SK-N-SH (cell line): Measurements from ENCODE around the gene PAIP1. TPM values are rescaled to one million over a fixed set of nuclear protein-coding genes. Genes with fewer than 3 reads are reported as not detected.

Experiments
- CTCF ChIA-PET: fragments of 300-600, 350-600 bp; formaldehyde crosslinking; extraction: SDS; loops from one replicate; lab custom pipeline; 2021; lab: Yijun Ruan, JAX
- POLR2A ChIA-PET: fragments of 350-600 bp; sonication (Branson Sonifier 250); formaldehyde crosslinking; extraction: SDS; loops from one replicate; lab custom pipeline; 2020; ENCODE audit warnings: antibody characterized with exemption, inconsistent platforms; lab: Yijun Ruan, JAX
- DNase-seq: peaks from one replicate; pipeline ENCODE4 v3.0.0; 2012
- H2AFZ ChIP-seq: fragments of 200-600 bp; sonication (generic); 2 replicates; pipeline ENCODE4 v1.8.1; 2016; ENCODE audit warnings: antibody characterized with exemption, mild to moderate bottlenecking, low read depth
- H3F3A ChIP-seq: fragments of 200-600 bp; sonication (generic); replicated peaks from 2 replicates; pipeline ENCODE3; 2016; ENCODE audit warnings: antibody characterized with exemption, mild to moderate bottlenecking; ENCODE audit not compliant: insufficient read depth
- H3K27ac ChIP-seq, 2 experiments: fragments of 200-500 bp in 1 of 2; fragments of 200-600 bp in 1 of 2; sonication (Bioruptor generic) in 1 of 2; sonication (generic), shearing (Covaris generic) in 1 of 2; 2 replicates each; pipeline versions ENCODE4 v1.5.1 to v1.6.1; 2014 to 2016; ENCODE audit warnings: low read depth in 2 of 2, inconsistent platforms in 1 of 2, low read length in 1 of 2, mild to moderate bottlenecking in 1 of 2, mixed read lengths in 1 of 2
- H3K27me3 ChIP-seq: fragments of 200-600 bp; sonication (generic), shearing (Covaris generic); 2 replicates; pipeline ENCODE4 v1.6.1; 2016; ENCODE audit warnings: mixed run types; ENCODE audit not compliant: insufficient read depth
- H3K36me3 ChIP-seq, 2 experiments: fragments of 200-500 bp in 1 of 2; fragments of 200-600 bp in 1 of 2; sonication (Bioruptor generic) in 1 of 2; sonication (generic) in 1 of 2; replicated peaks in 1 of 2; 2 replicates each; pipeline versions ENCODE3 to v1.5.1; 2014 to 2016; ENCODE audit warnings: low read length in 1 of 2, mild to moderate bottlenecking in 1 of 2; ENCODE audit not compliant: insufficient read depth in 2 of 2, control insufficient read depth in 1 of 2
- H3K4me1 ChIP-seq, 2 experiments: fragments of 200-500 bp in 1 of 2; fragments of 200-600 bp in 1 of 2; sonication (Bioruptor generic) in 1 of 2; sonication (generic), shearing (Covaris generic) in 1 of 2; 2 replicates each; pipeline versions ENCODE4 v1.5.1 to v1.6.1; 2014 to 2016; ENCODE audit warnings: low read depth in 1 of 2, low read length in 1 of 2, mixed run types in 1 of 2; ENCODE audit not compliant: insufficient read depth in 2 of 2, control insufficient read depth in 1 of 2
- H3K4me2 ChIP-seq: fragments of 200-600 bp; sonication (generic), shearing (Covaris generic); 2 replicates; pipeline ENCODE4 v1.6.1; 2017; ENCODE audit warnings: mixed run types
- H3K4me3 ChIP-seq, 2 experiments: fragments of 200-500 bp in 1 of 2; fragments of 200-600 bp in 1 of 2; sonication (Bioruptor generic) in 1 of 2; sonication (generic), shearing (Covaris generic) in 1 of 2; 2 replicates each; pipeline versions ENCODE4 v1.5.1 to v1.8.1; 2014 to 2016; ENCODE audit warnings: low read depth in 2 of 2, inconsistent platforms in 1 of 2, low read length in 1 of 2, mild to moderate bottlenecking in 1 of 2, mixed read lengths in 1 of 2, moderate library complexity in 1 of 2
- H3K79me2 ChIP-seq: fragments of 200-600 bp; sonication (generic); 2 replicates; pipeline ENCODE4 v1.8.1; 2017; ENCODE audit warnings: mild to moderate bottlenecking; ENCODE audit not compliant: insufficient read depth
- H3K9ac ChIP-seq: fragments of 200-600 bp; sonication (generic); 2 replicates; pipeline ENCODE4 v1.6.1; 2017; ENCODE audit warnings: mixed run types
- H3K9me2 ChIP-seq: fragments of 200-600 bp; sonication (generic); 2 replicates; pipeline ENCODE4 v1.6.1; 2017; ENCODE audit warnings: mixed run types
- H3K9me3 ChIP-seq: fragments of 200-600 bp; sonication (generic); 2 replicates; pipeline ENCODE4 v1.6.1; 2017; ENCODE audit warnings: mixed run types, mild to moderate bottlenecking, moderate library complexity
- H4K20me1 ChIP-seq: fragments of 200-600 bp; sonication (generic); 2 replicates; pipeline ENCODE4 v1.6.1; 2017; ENCODE audit warnings: mild to moderate bottlenecking, mixed run types; ENCODE audit not compliant: insufficient read depth
- CHD2 ChIP-seq: fragments of 150-350 bp; IDR thresholded peaks from 2 replicates; pipeline ENCODE4 v1.6.1; 2018; ENCODE audit warnings: low read length; ENCODE audit not compliant: partially characterized antibody
- CTCF ChIP-seq: fragments of 200-600 bp; sonication (generic); IDR thresholded peaks from 2 replicates; pipeline ENCODE4 v1.6.1; 2017; ENCODE audit warnings: antibody characterized with exemption, mild to moderate bottlenecking, moderate library complexity
- EP300 ChIP-seq, 2 experiments: IDR thresholded peaks; 2 replicates each; pipeline versions ENCODE4 v1.4.0 to v1.6.1; 2012; ENCODE audit warnings: borderline replicate concordance in 1 of 2, low read depth in 1 of 2, low read length in 1 of 2
- EZH2phosphoT487 ChIP-seq: fragments of 200-600 bp; sonication (generic); IDR thresholded peaks from 2 replicates; pipeline ENCODE4 v1.6.1; 2017; ENCODE audit warnings: low read depth, mixed run types, mild to moderate bottlenecking, antibody characterized with exemption, moderate library complexity, borderline replicate concordance
- FOSL2 ChIP-seq: IDR thresholded peaks from 2 replicates; pipeline ENCODE4 v1.4.0; 2012; ENCODE audit warnings: low read depth, mild to moderate bottlenecking, moderate library complexity, borderline replicate concordance
- GABPA ChIP-seq: IDR thresholded peaks from 2 replicates; pipeline ENCODE4 v1.4.0; 2012; ENCODE audit warnings: low read depth, mild to moderate bottlenecking
- GATA2 ChIP-seq: sonication (generic); formaldehyde crosslinking; IDR thresholded peaks from 2 replicates; pipeline ENCODE4 v1.5.0; 2020; ENCODE audit warnings: mild to moderate bottlenecking, missing genetic modification reagents
- IRF3 ChIP-seq: fragments of 150-350 bp; IDR thresholded peaks from 2 replicates; pipeline ENCODE4 v1.6.1; 2016; ENCODE audit warnings: mild to moderate bottlenecking, low read depth, low read length
- JUND ChIP-seq: IDR thresholded peaks from 2 replicates; pipeline ENCODE4 v1.4.0; 2012
- MEF2A ChIP-seq: IDR thresholded peaks from 2 replicates; pipeline ENCODE4 v1.4.0; 2012; ENCODE audit warnings: low read depth, borderline replicate concordance
- MXI1 ChIP-seq: IDR thresholded peaks from 2 replicates; pipeline ENCODE4 v1.6.1; 2012; ENCODE audit warnings: mild to moderate bottlenecking, low read depth, low read length, improper control_type of control experiment
- NFIC ChIP-seq: IDR thresholded peaks from 2 replicates; pipeline ENCODE4 v1.4.0; 2012; ENCODE audit warnings: borderline replicate concordance
- NRF1 ChIP-seq: IDR thresholded peaks from 2 replicates; pipeline ENCODE4 v1.6.1; 2012; ENCODE audit warnings: low read depth, mild to moderate bottlenecking, low read length
- POLR2AphosphoS5 ChIP-seq: IDR thresholded peaks from 2 replicates; pipeline ENCODE4 v1.6.1; 2012; ENCODE audit warnings: low read depth, low read length
- RAD21 ChIP-seq: IDR thresholded peaks from 2 replicates; pipeline ENCODE4 v1.6.1; 2012; ENCODE audit warnings: mild to moderate bottlenecking, low read length
- SIN3A ChIP-seq: IDR thresholded peaks from 2 replicates; pipeline ENCODE4 v1.6.1; 2012; ENCODE audit warnings: low read depth, mild to moderate bottlenecking, low read length, moderate library complexity, borderline replicate concordance
- YY1 ChIP-seq: IDR thresholded peaks from 2 replicates; pipeline ENCODE4 v1.4.0; 2012; ENCODE audit warnings: low read depth, mild to moderate bottlenecking
- WGBS: methylation state at CpG from one replicate; pipeline ENCODE4 v1.1.6; 2017; ENCODE audit warnings: low lambda C conversion rate; 5-methylcytosine and 5-hydroxymethylcytosine counted together
- polyA plus RNA-seq, 3 experiments: library from polyadenylated mRNA; depleted of rRNA; stranded (reverse); fragments of >200 nt; gene quantifications; 2 replicates each; pipeline ENCODE4 v1.2.3, GENCODE V29; 2012
- TF ChIP-seq, protein P1 (sequence below): IDR thresholded peaks from 2 replicates; pipeline ENCODE4; 2012
- TF ChIP-seq, protein P2 (sequence below): fragments of 150-350 bp; IDR thresholded peaks from 2 replicates; pipeline ENCODE4 v1.6.1; 2017; ENCODE audit warnings: antibody characterized with exemption, low read length, low read depth, borderline replicate concordance
- TF ChIP-seq, protein P3 (sequence below): IDR thresholded peaks from 2 replicates; pipeline ENCODE4 v1.4.0; 2012; ENCODE audit warnings: low read depth, borderline replicate concordance

PAIP1 gene
- polyA plus RNA-seq, 1 of the 3 experiments (the other 2 are of a cell fraction): 70.0 TPM

DNA sequence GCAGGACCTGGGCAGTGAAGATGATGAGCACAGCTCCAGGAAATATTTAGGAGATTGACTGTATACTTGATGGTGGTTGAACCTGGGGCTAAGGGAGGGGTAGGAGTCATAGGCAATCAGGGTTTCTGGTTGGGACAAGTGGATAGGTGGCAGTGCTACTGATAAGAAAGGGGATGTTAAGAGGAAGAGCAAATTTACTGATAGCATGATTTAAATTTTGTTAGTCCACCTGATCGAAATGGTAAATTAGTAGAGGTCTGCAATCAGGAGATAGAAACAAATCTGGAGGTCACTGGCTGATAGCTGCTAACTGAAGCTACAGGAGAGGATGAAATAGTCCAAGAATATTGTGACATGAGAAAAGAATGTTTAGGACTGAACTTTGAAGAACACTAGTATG lies 36.3 kb downstream of the PAIP1 start:
- peaks cover 13% of the 10 kb centered on the region in 2 experiments for H3K36me3 ChIP-seq
- TF ChIP-seq SIN3A (no peak), JUND (no peak), GABPA (no peak), NFIC (no peak), IRF3 (no peak), CTCF (no peak)
- TF ChIP-seq, protein P1, sequence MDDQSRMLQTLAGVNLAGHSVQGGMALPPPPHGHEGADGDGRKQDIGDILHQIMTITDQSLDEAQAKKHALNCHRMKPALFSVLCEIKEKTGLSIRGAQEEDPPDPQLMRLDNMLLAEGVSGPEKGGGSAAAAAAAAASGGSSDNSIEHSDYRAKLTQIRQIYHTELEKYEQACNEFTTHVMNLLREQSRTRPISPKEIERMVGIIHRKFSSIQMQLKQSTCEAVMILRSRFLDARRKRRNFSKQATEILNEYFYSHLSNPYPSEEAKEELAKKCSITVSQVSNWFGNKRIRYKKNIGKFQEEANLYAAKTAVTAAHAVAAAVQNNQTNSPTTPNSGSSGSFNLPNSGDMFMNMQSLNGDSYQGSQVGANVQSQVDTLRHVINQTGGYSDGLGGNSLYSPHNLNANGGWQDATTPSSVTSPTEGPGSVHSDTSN: no peak
- POLR2A ChIA-PET: no interaction called here
- H3K4me1 ChIP-seq: peaks cover 0 to 24% of the 10 kb centered on the region in 2 experiments; a peak in 2 of 4 replicates
- WGBS: 100% methylated on average over 1 of the region's 1 CpG
- no peaks in the 10 kb centered on the region for H3K27me3 ChIP-seq
- H3K4me3 ChIP-seq: no peak overlapping the region
- no peak overlapping the region for H3K27ac ChIP-seq
- no peak overlapping the region for H2AFZ ChIP-seq
- peaks cover 5% of the 10 kb centered on the region for H3F3A ChIP-seq
- no peaks in the 10 kb centered on the region for H3K9me3 ChIP-seq
- no peak overlapping the region for H3K9ac ChIP-seq
- CTCF ChIA-PET: interaction anchor here (1.2 kb wide), 1 partner anchor 37 kb away, joined by 3 read pairs; the partner anchor contains the start of gene TMEM267
- H3K9me2 ChIP-seq: no peaks in the 10 kb centered on the region
- no peaks in the 10 kb centered on the region for H4K20me1 ChIP-seq
- no peak overlapping the region for H3K4me2 ChIP-seq
- no peaks in the 10 kb centered on the region for H3K79me2 ChIP-seq
- DNase-seq: no peak

DNA sequence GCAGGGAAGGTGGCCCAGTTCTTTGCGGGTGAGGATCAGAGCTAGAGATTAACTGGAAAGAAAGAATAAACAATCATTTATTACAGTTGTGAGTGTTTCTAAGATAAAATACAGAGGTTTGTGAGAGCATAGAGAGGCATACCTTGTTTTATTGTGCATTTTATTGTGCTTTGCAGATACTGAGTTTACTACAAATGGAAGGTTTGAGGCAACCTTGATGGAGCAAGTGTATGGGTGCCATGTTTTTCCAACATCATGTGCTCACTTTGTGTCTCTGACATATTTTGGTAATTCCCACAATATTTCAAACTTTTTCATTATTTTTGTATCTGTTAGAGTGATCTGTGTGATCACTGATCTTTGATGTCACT lies 41.2 kb downstream of the PAIP1 start:
- peaks cover 26% of the 10 kb centered on the region; the same call in 1 of the 2 replicates for H3K79me2 ChIP-seq
- H3K9me3 ChIP-seq: no peaks in the 10 kb centered on the region
- CTCF ChIA-PET: interaction anchor here (1.6 to 2.6 kb wide), 2 partner anchors 31 to 40 kb away, joined by 6 to 13 read pairs; partner anchors contain the start of genes PAIP1 and TMEM267
- peak overlapping the region; percentile 89 for H3K4me2 ChIP-seq
- WGBS: 15% methylated on average over 1 of the region's 1 CpG
- H4K20me1 ChIP-seq: no peaks in the 10 kb centered on the region
- H3K9ac ChIP-seq: peak overlapping the region; percentile 97
- DNase-seq: no peak
- H3K4me3 ChIP-seq: peak overlapping the region; percentile 76 to 96
- peaks cover 0 to 11% of the 10 kb centered on the region in 2 experiments; a peak in 2 of 4 replicates for H3K4me1 ChIP-seq
- H2AFZ ChIP-seq: peak overlapping the region; percentile 99
- POLR2A ChIA-PET: interaction anchor here (0.7 to 1.7 kb wide), 6 partner anchors 8 to 87 kb away, joined by 3 to 28 read pairs (median 8); partner anchors contain the start of genes NNT and TMEM267
- H3K9me2 ChIP-seq: no peaks in the 10 kb centered on the region
- peak overlapping the region; percentile 91 to 96 for H3K27ac ChIP-seq
- peaks cover 12% of the 10 kb centered on the region for H3F3A ChIP-seq
- H3K27me3 ChIP-seq: no peaks in the 10 kb centered on the region
- H3K36me3 ChIP-seq: no peaks in the 10 kb centered on the region
- TF ChIP-seq RAD21 (no peak), EZH2phosphoT487 (no peak), EP300 (IDR thresholded peaks at IDR 0.05; ENCODE audit: borderline replicate concordance in 1 of 2, low read depth in 1 of 2, low read length in 1 of 2) (no peak), GATA2 (CRISPR knock-in tag) (no peak), CHD2 (no peak), POLR2AphosphoS5 (no peak), MXI1 (no peak), FOSL2 (no peak), MEF2A (no peak), YY1 (no peak), NRF1 (no peak)
- TF ChIP-seq, protein P2, sequence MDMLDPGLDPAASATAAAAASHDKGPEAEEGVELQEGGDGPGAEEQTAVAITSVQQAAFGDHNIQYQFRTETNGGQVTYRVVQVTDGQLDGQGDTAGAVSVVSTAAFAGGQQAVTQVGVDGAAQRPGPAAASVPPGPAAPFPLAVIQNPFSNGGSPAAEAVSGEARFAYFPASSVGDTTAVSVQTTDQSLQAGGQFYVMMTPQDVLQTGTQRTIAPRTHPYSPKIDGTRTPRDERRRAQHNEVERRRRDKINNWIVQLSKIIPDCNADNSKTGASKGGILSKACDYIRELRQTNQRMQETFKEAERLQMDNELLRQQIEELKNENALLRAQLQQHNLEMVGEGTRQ: no peak
- TF ChIP-seq, protein P1: no peak
- TF ChIP-seq, protein P3, sequence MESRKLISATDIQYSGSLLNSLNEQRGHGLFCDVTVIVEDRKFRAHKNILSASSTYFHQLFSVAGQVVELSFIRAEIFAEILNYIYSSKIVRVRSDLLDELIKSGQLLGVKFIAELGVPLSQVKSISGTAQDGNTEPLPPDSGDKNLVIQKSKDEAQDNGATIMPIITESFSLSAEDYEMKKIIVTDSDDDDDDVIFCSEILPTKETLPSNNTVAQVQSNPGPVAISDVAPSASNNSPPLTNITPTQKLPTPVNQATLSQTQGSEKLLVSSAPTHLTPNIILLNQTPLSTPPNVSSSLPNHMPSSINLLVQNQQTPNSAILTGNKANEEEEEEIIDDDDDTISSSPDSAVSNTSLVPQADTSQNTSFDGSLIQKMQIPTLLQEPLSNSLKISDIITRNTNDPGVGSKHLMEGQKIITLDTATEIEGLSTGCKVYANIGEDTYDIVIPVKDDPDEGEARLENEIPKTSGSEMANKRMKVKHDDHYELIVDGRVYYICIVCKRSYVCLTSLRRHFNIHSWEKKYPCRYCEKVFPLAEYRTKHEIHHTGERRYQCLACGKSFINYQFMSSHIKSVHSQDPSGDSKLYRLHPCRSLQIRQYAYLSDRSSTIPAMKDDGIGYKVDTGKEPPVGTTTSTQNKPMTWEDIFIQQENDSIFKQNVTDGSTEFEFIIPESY: no peak
